ENCODE results near the gene ELAVL1. TPM values are rescaled to one million over a fixed set of nuclear protein-coding genes. Genes with fewer than 3 reads are reported as not detected.

Gene ELAVL1
- total and polyA plus RNA-seq, 9 of the 15 experiments (the other 6 are each of a cell fraction or from before 2014, with no cell fraction given): 4.3 to 172 (median 69.2) TPM

- peak overlapping the region; percentile 64 for H3K4me3 ChIP-seq
- peaks cover 31% of the 10 kb centered on the region for H3K36me3 ChIP-seq (ENCODE audit: control insufficient read depth, insufficient read depth, low read length)
- 8% methylated on average over 18 of the region's 18 CpGs for WGBS (ENCODE audit: insufficient coverage, low coverage, missing lambda C conversion rate)
- peaks cover 52% of the 10 kb centered on the region for H3K79me2 ChIP-seq (ENCODE audit: control insufficient read depth, insufficient read depth, low read length)
- in situ Hi-C loops (cut with MboI) (no loop called here), intact Hi-C loops (cut with micrococcal nuclease) (loop anchor here (1.0 to 10.0 kb wide), 3 partner anchors 121 to 309 kb away; no protein-coding TSS in a partner anchor)
- peak; percentile 71 to 94 (median 78) for DNase-seq (ENCODE audit: extremely low read depth in 1 of 4, low spot score in 3 of 4)
- H3K4me2 ChIP-seq (ENCODE audit: insufficient read depth, low read length): peak overlapping the region; percentile 92
- peak overlapping the region; percentile 72 to 93 for H3K9ac ChIP-seq (ENCODE audit: insufficient read depth in 1 of 2, low read depth in 2 of 2, low read length in 2 of 2)
- H4K20me1 ChIP-seq (replicated peaks; ENCODE audit: control insufficient read depth, insufficient read depth, low read length): no peaks in the 10 kb centered on the region
- ChIA-PET CTCF (ENCODE audit: low intra/inter-chr PET ratio) (interaction anchor here (0.9 to 2.3 kb wide), 6 partner anchors 27 to 308 kb away, joined by 4 to 16 read pairs (median 5); no protein-coding TSS in a partner anchor), POLR2A (interaction anchor here (0.5 to 2.7 kb wide), 26 partner anchors 9 to 396 kb away, joined by 3 to 27 read pairs (median 4); partner anchors contain the start of genes CTXN1, NDUFA7, RPS28 and SNAPC2)
- BruUV-seq (replicated peaks): TSS peak; percentile 92
- ATAC-seq: peak; percentile 74
- H3K27ac ChIP-seq (ENCODE audit: extremely low read depth, low read depth, low read length): peak overlapping the region; percentile 75
- peaks cover 4% of the 10 kb centered on the region for H3K9me1 ChIP-seq (ENCODE audit: control insufficient read depth, insufficient read depth, low read length)
- peak overlapping the region; percentile 79 for H2AFZ ChIP-seq (ENCODE audit: low read depth, low read length)
- H3K4me1 ChIP-seq (replicated peaks in 1 of 2; ENCODE audit: control insufficient read depth in 2 of 2, insufficient read depth in 2 of 2, low read length in 2 of 2): peaks cover 11 to 28% of the 10 kb centered on the region in 2 experiments; a peak in 4 of 5 replicates
- peak; percentile 91 for FAIRE-seq
- H3K9me3 ChIP-seq (replicated peaks; ENCODE audit: control insufficient read depth, insufficient read depth, low read depth, low read length): no peaks in the 10 kb centered on the region
- no peaks in the 10 kb centered on the region for H3K27me3 ChIP-seq (ENCODE audit: control insufficient read depth in 2 of 2, insufficient read depth in 2 of 2, low read length in 2 of 2)
- TF ChIP-seq TAF7 (tag; IDR thresholded peaks at IDR 0.05) (0 out of 2 replicates have a peak, but pooled peaks have one; percentile 5), BCOR (IDR thresholded peaks at IDR 0.05) (peak; percentile 70), SIN3A (IDR thresholded peaks at IDR 0.05; ENCODE audit: borderline replicate concordance in 2 of 2, control insufficient read depth in 1 of 2, low read depth in 2 of 2, low read length in 2 of 2) (peak in 1 of 2 experiments; percentile 70; a peak in 2 of 4 replicates), L3MBTL2 (IDR thresholded peaks at IDR 0.05) (peak; percentile 77; the same call in 1 of the 2 replicates), ZBTB26 (CRISPR knock-in tag; IDR thresholded peaks at IDR 0.05) (no peak), ZNF707 (CRISPR knock-in tag; conservative IDR thresholded peaks at IDR 0.05) (no peak), RCOR1 (IDR thresholded peaks at IDR 0.05; ENCODE audit: borderline replicate concordance in 1 of 2, low read depth in 2 of 2, low read length in 2 of 2) (peak in 1 of 2 experiments; percentile 54; a peak in 1 of 4 replicates), SMARCE1 (IDR thresholded peaks at IDR 0.05) (peak; percentile 43; the same call in 1 of the 2 replicates), ZNF23 (CRISPR knock-in tag; IDR thresholded peaks at IDR 0.05) (no peak), FOXK1 (CRISPR knock-in tag; IDR thresholded peaks at IDR 0.05; ENCODE audit: borderline replicate concordance) (no peak)
- TF ChIP-seq, protein P1, sequence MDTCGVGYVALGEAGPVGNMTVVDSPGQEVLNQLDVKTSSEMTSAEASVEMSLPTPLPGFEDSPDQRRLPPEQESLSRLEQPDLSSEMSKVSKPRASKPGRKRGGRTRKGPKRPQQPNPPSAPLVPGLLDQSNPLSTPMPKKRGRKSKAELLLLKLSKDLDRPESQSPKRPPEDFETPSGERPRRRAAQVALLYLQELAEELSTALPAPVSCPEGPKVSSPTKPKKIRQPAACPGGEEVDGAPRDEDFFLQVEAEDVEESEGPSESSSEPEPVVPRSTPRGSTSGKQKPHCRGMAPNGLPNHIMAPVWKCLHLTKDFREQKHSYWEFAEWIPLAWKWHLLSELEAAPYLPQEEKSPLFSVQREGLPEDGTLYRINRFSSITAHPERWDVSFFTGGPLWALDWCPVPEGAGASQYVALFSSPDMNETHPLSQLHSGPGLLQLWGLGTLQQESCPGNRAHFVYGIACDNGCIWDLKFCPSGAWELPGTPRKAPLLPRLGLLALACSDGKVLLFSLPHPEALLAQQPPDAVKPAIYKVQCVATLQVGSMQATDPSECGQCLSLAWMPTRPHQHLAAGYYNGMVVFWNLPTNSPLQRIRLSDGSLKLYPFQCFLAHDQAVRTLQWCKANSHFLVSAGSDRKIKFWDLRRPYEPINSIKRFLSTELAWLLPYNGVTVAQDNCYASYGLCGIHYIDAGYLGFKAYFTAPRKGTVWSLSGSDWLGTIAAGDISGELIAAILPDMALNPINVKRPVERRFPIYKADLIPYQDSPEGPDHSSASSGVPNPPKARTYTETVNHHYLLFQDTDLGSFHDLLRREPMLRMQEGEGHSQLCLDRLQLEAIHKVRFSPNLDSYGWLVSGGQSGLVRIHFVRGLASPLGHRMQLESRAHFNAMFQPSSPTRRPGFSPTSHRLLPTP (IDR thresholded peaks at IDR 0.05; ENCODE audit: borderline replicate concordance, extremely low read depth, insufficient read length): no peak
- TF ChIP-seq, protein P2, sequence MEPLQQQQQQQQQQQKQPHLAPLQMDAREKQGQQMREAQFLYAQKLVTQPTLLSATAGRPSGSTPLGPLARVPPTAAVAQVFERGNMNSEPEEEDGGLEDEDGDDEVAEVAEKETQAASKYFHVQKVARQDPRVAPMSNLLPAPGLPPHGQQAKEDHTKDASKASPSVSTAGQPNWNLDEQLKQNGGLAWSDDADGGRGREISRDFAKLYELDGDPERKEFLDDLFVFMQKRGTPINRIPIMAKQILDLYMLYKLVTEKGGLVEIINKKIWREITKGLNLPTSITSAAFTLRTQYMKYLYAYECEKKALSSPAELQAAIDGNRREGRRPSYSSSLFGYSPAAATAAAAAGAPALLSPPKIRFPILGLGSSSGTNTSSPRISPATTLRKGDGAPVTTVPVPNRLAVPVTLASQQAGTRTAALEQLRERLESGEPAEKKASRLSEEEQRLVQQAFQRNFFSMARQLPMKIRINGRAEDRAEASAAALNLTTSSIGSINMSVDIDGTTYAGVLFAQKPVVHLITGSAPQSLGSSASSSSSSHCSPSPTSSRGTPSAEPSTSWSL (CRISPR knock-in tag; IDR thresholded peaks at IDR 0.05; ENCODE audit: borderline replicate concordance): 0 out of 2 replicates have a peak, but pooled peaks have one; percentile 19
- TF ChIP-seq, protein P3, sequence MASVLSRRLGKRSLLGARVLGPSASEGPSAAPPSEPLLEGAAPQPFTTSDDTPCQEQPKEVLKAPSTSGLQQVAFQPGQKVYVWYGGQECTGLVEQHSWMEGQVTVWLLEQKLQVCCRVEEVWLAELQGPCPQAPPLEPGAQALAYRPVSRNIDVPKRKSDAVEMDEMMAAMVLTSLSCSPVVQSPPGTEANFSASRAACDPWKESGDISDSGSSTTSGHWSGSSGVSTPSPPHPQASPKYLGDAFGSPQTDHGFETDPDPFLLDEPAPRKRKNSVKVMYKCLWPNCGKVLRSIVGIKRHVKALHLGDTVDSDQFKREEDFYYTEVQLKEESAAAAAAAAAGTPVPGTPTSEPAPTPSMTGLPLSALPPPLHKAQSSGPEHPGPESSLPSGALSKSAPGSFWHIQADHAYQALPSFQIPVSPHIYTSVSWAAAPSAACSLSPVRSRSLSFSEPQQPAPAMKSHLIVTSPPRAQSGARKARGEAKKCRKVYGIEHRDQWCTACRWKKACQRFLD (CRISPR knock-in tag; IDR thresholded peaks at IDR 0.05): no peak
Measured at GRCh38 chr19:7944177-7944761, 61.2 kb downstream of the ELAVL1 start.
